Measurements from ENCODE around the gene FUT2.

- TF ChIP-seq CTCF (IDR thresholded peaks at IDR 0.05; ENCODE audit: borderline replicate concordance, extremely low read depth, low read length, poor library complexity, severe bottlenecking) = no peak
- TF ChIP-seq EZH2 (IDR thresholded peaks at IDR 0.05; ENCODE audit: borderline replicate concordance, low read depth, low read length, severe bottlenecking) = no peak
Observed at GRCh38 chr19:48673436-48674100, 22.2 kb upstream of the FUT2 start.
